Heart left ventricle (tissue), 16 donors: ENCODE results near the gene FBXO44. TPM values are rescaled to one million over a fixed set of nuclear protein-coding genes. Genes with fewer than 3 reads are reported as not detected.

ENCODE experiments used
- ATAC-seq, 4 donors: fragments of 200-7000 bp; cut with Tn5 transposase; one replicate each; pipeline ENCODE4 v1.9.1; 2020 to 2022; ENCODE audit warnings: moderate library complexity in 4 of 4, mild to moderate bottlenecking in 3 of 4, moderate number of reproducible peaks in 1 of 4
- DNase-seq, 5 donors: peaks; one replicate each; pipeline ENCODE4 v3.0.0-alpha.2; 2020
- H3K27ac ChIP-seq, 12 donors: fragments of 200-600 bp; sonication (generic) in 4 of 12; one replicate each; pipeline versions ENCODE4 v1.5.0 to v1.8.0; 2016 to 2022; ENCODE audit warnings: mild to moderate bottlenecking in 2 of 12
- H3K27me3 ChIP-seq, 9 donors: fragments of 200-600 bp; sonication (generic) in 2 of 9; one replicate each; pipeline versions ENCODE4 v1.5.1 to v1.8.0; 2016 to 2022; ENCODE audit warnings: mild to moderate bottlenecking in 3 of 9
- H3K36me3 ChIP-seq, 9 donors: fragments of 200-600 bp; sonication (generic) in 2 of 9; one replicate each; pipeline versions ENCODE4 v1.5.0 to v1.8.0; 2018 to 2022; ENCODE audit warnings: mild to moderate bottlenecking in 2 of 9
- H3K4me1 ChIP-seq, 12 donors: fragments of 200-600 bp; sonication (generic) in 4 of 12; one replicate each; pipeline versions ENCODE4 v1.5.0 to v1.8.0; 2016 to 2022; ENCODE audit warnings: mild to moderate bottlenecking in 3 of 12
- H3K4me3 ChIP-seq, 12 donors: fragments of 200-600 bp; sonication (generic) in 4 of 12; one replicate each; pipeline versions ENCODE4 v1.5.0 to v1.8.0; 2017 to 2022; ENCODE audit warnings: mild to moderate bottlenecking in 9 of 12, moderate library complexity in 4 of 12
- H3K9me3 ChIP-seq, 12 donors: fragments of 200-600 bp; sonication (generic) in 4 of 12; one replicate each; pipeline versions ENCODE4 v1.5.0 to v1.8.0; 2016 to 2022; ENCODE audit warnings: mild to moderate bottlenecking in 1 of 12
- CTCF ChIP-seq, 12 donors: fragments of 200-600 bp; sonication (generic) in 4 of 12; IDR thresholded peaks; one replicate each; pipeline versions ENCODE4 v1.5.0 to v1.8.0; 2018 to 2022; ENCODE audit warnings: antibody characterized with exemption in 12 of 12, mild to moderate bottlenecking in 5 of 12
- POLR2A ChIP-seq, 2 donors: fragments of 450-650 bp; IDR thresholded peaks; one replicate each; pipeline ENCODE4 v1.6.1; 2017; ENCODE audit warnings: antibody characterized with exemption in 2 of 2, mild to moderate bottlenecking in 2 of 2, moderate library complexity in 2 of 2
- WGBS, 4 donors: extraction: QIAGEN DNeasy Blood & Tissue Kit in 2 of 4; methylation state at CpG; one replicate each; pipeline versions ENCODE4 v1.1.5 to v1.1.7; 2013 to 2018; 5-methylcytosine and 5-hydroxymethylcytosine counted together
- intact Hi-C, 10 donors: fragments of 100-400 bp; cut with DNase I; formaldehyde crosslinking; loops; one replicate each; pipeline versions ENCODE4 v1.11.1 to v1.14.2; 2022
- polyA plus RNA-seq, 2 donors: library from polyadenylated mRNA; stranded (reverse); fragments of 200-250 nt; gene quantifications; one replicate each; pipeline ENCODE4 v1.2.3, GENCODE V29; 2013
- total RNA-seq, 9 donors: library from RNA; depleted of rRNA in 2 of 9; stranded (reverse); fragments of >200 nt in 2 of 9; fragmentation: NEBNext Ultra II Directional in 3 of 9; extraction: Animal tissue kit (Norgen Biotek cat#: 25700) in 3 of 9; gene quantifications; one replicate each; pipeline versions ENCODE4 v1.1.0 to v1.2.4, GENCODE V29; 2016 to 2023
- donor health status: ischemic (EF 13 %, LVEDD 7.1; RV severe dilation, severe dysfunction).
- donor health status: healthy with polysubstance abuse.
- donor health status: DM: no; HTN: yes; CAD: no.
- donor health status: DM: no; HTN: no; CAD: no.
- donor health status: ischemic (EF 25% LVEDD 6.9; RV normal size, moderate dysfunction).
- donor health status: ischemic (EF 25% LVEDD 5.7; RV mildly dilated, moderate dysfunction).
- donor health status: healthy.
- donor health status: DM: yes; HTN: yes; CAD: no.
- donor health status: ischemic (EF 35%, LVEDD 5.7; RV mildly dilated, moderate dysfunction).
- donor health status: nonischemic (EF 11% LVEDD 7.7; RV severe dilation, severe dysfunction).
- donor health status: DM: yes; HTN: yes; CAD: no.
- donor health status: PGD.
- donor health status: ischemic (EF 29% LVEDD 5.4; RV normal size, mild dysfunction).
- donor health status: nonischemic (EF 23%, LVEDD 6.1; RV moderate dilation, normal function).

FBXO44 gene
- total and polyA plus RNA-seq, 11 donors, result 9.8 to 19.1 (median 15.8) TPM

DNA sequence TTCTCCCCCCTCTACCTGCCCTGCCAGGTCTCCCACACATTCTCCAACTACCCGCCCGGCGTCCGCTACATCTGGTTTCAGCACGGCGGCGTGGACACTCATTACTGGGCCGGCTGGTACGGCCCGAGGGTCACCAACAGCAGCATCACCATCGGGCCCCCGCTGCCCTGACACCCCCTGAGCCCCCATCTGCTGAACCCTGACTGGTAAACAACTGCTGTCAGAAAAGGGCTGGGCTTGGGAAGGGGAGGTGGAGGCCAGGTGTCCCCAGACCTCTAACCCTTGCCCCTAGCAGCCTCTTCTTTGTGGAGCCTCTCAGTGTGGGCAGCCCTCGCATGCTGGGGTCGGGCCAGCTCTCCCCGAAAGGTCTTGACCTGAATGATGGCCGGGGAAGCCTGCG, 6.4 kb downstream of the FBXO44 start:
- 91 to 92% (median 91%) methylated on average over 17 of the region's 17 CpGs for WGBS, 4 donors
- no peak overlapping the region for H3K27ac ChIP-seq
- no peaks in the 10 kb centered on the region for H3K9me3 ChIP-seq
- no peak overlapping the region for H3K4me3 ChIP-seq
- no peak for DNase-seq
- H3K4me1 ChIP-seq, result peaks cover 0 to 17% (median 3%) of the 10 kb centered on the region in 12 donors
- intact Hi-C loops, result loop anchor here in 3 of 10 donors (5.0 kb wide), 2 partner anchors 56 to 61 kb away; no protein-coding TSS in a partner anchor
- ATAC-seq, result no peak
- H3K36me3 ChIP-seq, result peaks cover 0 to 48% (median 20%) of the 10 kb centered on the region in 9 donors
- TF ChIP-seq POLR2A (IDR thresholded peaks at IDR 0.05) (no peak), CTCF (IDR thresholded peaks at IDR 0.05) (no peak)
- no peaks in the 10 kb centered on the region for H3K27me3 ChIP-seq

GRCh38 chr1:11664336-11665065, 9.8 kb downstream of the FBXO44 start:
- peak overlapping the region; percentile 15 to 92 (median 68) for H3K27ac ChIP-seq
- peaks cover 0 to 28% (median 13%) of the 10 kb centered on the region in 9 donors for H3K36me3 ChIP-seq
- H3K4me1 ChIP-seq, result peaks cover 0 to 18% (median 5%) of the 10 kb centered on the region in 12 donors
- DNase-seq (peak in 3 of 5 donors; percentile 39 to 77 (median 51)), ATAC-seq (peak in 3 of 4 donors; percentile 24 to 42 (median 41))
- H3K9me3 ChIP-seq, result no peaks in the 10 kb centered on the region
- H3K27me3 ChIP-seq, result no peaks in the 10 kb centered on the region
- peak overlapping the region; percentile 28 to 82 (median 66) for H3K4me3 ChIP-seq
- no peak for TF ChIP-seq POLR2A (IDR thresholded peaks at IDR 0.05)
- peak in 3 of 12 donors; percentile 4 to 20 (median 20) for TF ChIP-seq CTCF (IDR thresholded peaks at IDR 0.05)
- WGBS, 4 donors, result 1 to 8% (median 1%) methylated on average over 6 to 66 of the region's 66 CpGs
- intact Hi-C loops, result loop anchor here in 4 of 10 donors (1.0 to 5.0 kb wide), 3 partner anchors 53 to 58 kb away; no protein-coding TSS in a partner anchor

GRCh38 chr1:11668516-11668915, 13.8 kb downstream of the FBXO44 start:
- H3K36me3 ChIP-seq, result peaks cover 0 to 48% (median 10%) of the 10 kb centered on the region in 9 donors
- WGBS, 4 donors, result 91 to 100% (median 94%) methylated on average over 4 to 14 of the region's 14 CpGs
- H3K27ac ChIP-seq, result no peak overlapping the region
- H3K4me3 ChIP-seq, result no peak overlapping the region
- intact Hi-C loops, result no loop called here
- ATAC-seq, result no peak
- no peak for DNase-seq
- H3K27me3 ChIP-seq, result no peaks in the 10 kb centered on the region
- TF ChIP-seq POLR2A (IDR thresholded peaks at IDR 0.05) (no peak), CTCF (IDR thresholded peaks at IDR 0.05) (no peak)
- no peaks in the 10 kb centered on the region for H3K9me3 ChIP-seq
- H3K4me1 ChIP-seq, result peaks cover 0 to 27% (median 5%) of the 10 kb centered on the region in 12 donors

GRCh38 chr1:11670747-11671146, 16.1 kb downstream of the FBXO44 start:
- Histone ChIP-seq H3K36me3 (peaks cover 0 to 70% (median 27%) of the 10 kb centered on the region in 9 donors), H3K27ac (no peak overlapping the region)
- intact Hi-C loops, result loop anchor here in 1 of 10 donors (5.0 kb wide), 1 partner anchor 37 kb away; no protein-coding TSS in a partner anchor

More at GRCh38 chr1:11670747-11671146, 16.1 kb downstream of the FBXO44 start:
- 76 to 89% (median 78%) methylated on average over 6 of the region's 6 CpGs for WGBS, 4 donors
- ATAC-seq, result no peak
- no peaks in the 10 kb centered on the region for H3K27me3 ChIP-seq
- DNase-seq, result no peak
- H3K4me1 ChIP-seq, result peaks cover 0 to 22% (median 0%) of the 10 kb centered on the region in 12 donors
- no peak overlapping the region for H3K4me3 ChIP-seq
- no peak for TF ChIP-seq CTCF (IDR thresholded peaks at IDR 0.05)
- no peak for TF ChIP-seq POLR2A (IDR thresholded peaks at IDR 0.05)
- no peaks in the 10 kb centered on the region for H3K9me3 ChIP-seq
